IMR-90 (cell line): ENCODE measurements around the gene WNT7A. TPM values are rescaled to one million over a fixed set of nuclear protein-coding genes. Genes with fewer than 3 reads are reported as not detected.

Experiments used
- ATAC-seq: fragments of 200-7000 bp; cut with Tn5 transposase; 2 replicates; pipeline ENCODE4 v1.9.1; 2020; ENCODE audit warnings: low read depth, mild to moderate bottlenecking, moderate library complexity
- BruUV-seq: library from RNA; stranded (reverse); fragments of 400-500 nt; replicated peaks from 2 replicates; lab custom pipeline; 2021; lab: Mats Ljungman, UMichigan
- CTCF ChIA-PET: fragments of 300-600 bp; formaldehyde crosslinking; extraction: SDS; loops from one replicate; lab custom pipeline; 2021; ENCODE audit warnings: antibody characterized with exemption; lab: Yijun Ruan, JAX
- POLR2A ChIA-PET: fragments of 300-600 bp; sonication (Branson Sonifier 250); formaldehyde crosslinking; loops from one replicate; lab custom pipeline; 2022; ENCODE audit warnings: antibody characterized with exemption; ENCODE audit not compliant: unreplicated experiment; lab: Charles Lee
- DNase-seq: peaks from one replicate; pipeline ENCODE4 v3.0.0; 2013
- H2AFZ ChIP-seq: replicated peaks from 2 replicates; pipeline ENCODE3; 2013; ENCODE audit warnings: low read length, mild to moderate bottlenecking; ENCODE audit not compliant: poor library complexity
- H2AK5ac ChIP-seq: 2 replicates; pipeline ENCODE4 v1.6.1; 2013; ENCODE audit warnings: low read depth, low read length, inconsistent platforms
- H2AK9ac ChIP-seq: replicated peaks from 2 replicates; pipeline ENCODE3; 2013; ENCODE audit warnings: mild to moderate bottlenecking, low read depth, low read length, moderate library complexity; ENCODE audit not compliant: poor library complexity
- H2BK120ac ChIP-seq: 2 replicates; pipeline ENCODE4 v1.6.1; 2013; ENCODE audit warnings: low read depth, low read length, inconsistent platforms
- H2BK15ac ChIP-seq: 3 replicates; pipeline ENCODE4 v1.6.1; 2013; ENCODE audit warnings: low read depth, low read length, inconsistent platforms
- H2BK20ac ChIP-seq: 2 replicates; pipeline ENCODE4 v1.6.1; 2013; ENCODE audit warnings: low read depth, mild to moderate bottlenecking, inconsistent platforms, low read length, moderate library complexity
- H2BK5ac ChIP-seq: 2 replicates; pipeline ENCODE4 v1.6.1; 2013; ENCODE audit warnings: mild to moderate bottlenecking, low read depth, low read length, inconsistent platforms; ENCODE audit not compliant: poor library complexity, severe bottlenecking
- H3K14ac ChIP-seq: replicated peaks from 2 replicates; pipeline ENCODE4 v1.6.1; 2013; ENCODE audit warnings: low read depth, low read length, inconsistent platforms
- H3K18ac ChIP-seq: 2 replicates; pipeline ENCODE4 v1.6.1; 2013; ENCODE audit warnings: low read depth, low read length, control low read depth
- H3K23ac ChIP-seq: 2 replicates; pipeline ENCODE4 v1.6.1; 2013; ENCODE audit warnings: low read depth, low read length, inconsistent platforms
- H3K27ac ChIP-seq: 2 replicates; pipeline ENCODE4 v1.5.1; 2013; ENCODE audit warnings: mild to moderate bottlenecking, control low read depth, low read length; ENCODE audit not compliant: insufficient read depth
- H3K27me3 ChIP-seq: 2 replicates; pipeline ENCODE4 v1.6.1; 2013; ENCODE audit warnings: low read length; ENCODE audit not compliant: control insufficient read depth, insufficient read depth
- H3K36me3 ChIP-seq: 2 replicates; pipeline ENCODE4 v1.6.1; 2013; ENCODE audit warnings: low read length, mixed read lengths; ENCODE audit not compliant: control insufficient read depth, insufficient read depth
- H3K4ac ChIP-seq: 2 replicates; pipeline ENCODE4 v1.6.1; 2013; ENCODE audit warnings: low read depth, low read length, inconsistent platforms
- H3K4me1 ChIP-seq: 2 replicates; pipeline ENCODE4 v1.6.1; 2013; ENCODE audit warnings: low read length, mixed read lengths; ENCODE audit not compliant: control insufficient read depth, insufficient read depth
- H3K4me2 ChIP-seq: 2 replicates; pipeline ENCODE4 v1.6.1; 2013; ENCODE audit warnings: low read depth, mild to moderate bottlenecking, control low read depth, low read length, moderate library complexity
- H3K4me3 ChIP-seq: 2 replicates; pipeline ENCODE4 v1.5.1; 2013; ENCODE audit warnings: low read depth, mild to moderate bottlenecking, control low read depth, low read length, moderate library complexity; ENCODE audit not compliant: insufficient read depth
- H3K56ac ChIP-seq: 2 replicates; pipeline ENCODE4 v1.6.1; 2013; ENCODE audit warnings: low read length, inconsistent platforms; ENCODE audit not compliant: insufficient read depth; ENCODE audit errors: extremely low read depth
- H3K79me1 ChIP-seq, 2 experiments: 2 replicates each; pipeline ENCODE4 v1.6.1; 2013; ENCODE audit warnings: low read length in 2 of 2, inconsistent platforms in 1 of 2, low read depth in 1 of 2
- H3K9ac ChIP-seq: 2 replicates; pipeline ENCODE4 v1.6.1; 2013; ENCODE audit warnings: low read depth, low read length, control low read depth
- H3K9me1 ChIP-seq: 2 replicates; pipeline ENCODE4 v1.6.1; 2013; ENCODE audit warnings: low read length, inconsistent platforms; ENCODE audit not compliant: insufficient read depth
- H3K9me3 ChIP-seq: 2 replicates; pipeline ENCODE4 v1.6.1; 2013; ENCODE audit warnings: low read length; ENCODE audit not compliant: control insufficient read depth, insufficient read depth
- H4K20me1 ChIP-seq: 2 replicates; pipeline ENCODE4 v1.6.1; 2013; ENCODE audit warnings: low read length, inconsistent platforms; ENCODE audit not compliant: insufficient read depth
- H4K5ac ChIP-seq: 2 replicates; pipeline ENCODE4 v1.6.1; 2013; ENCODE audit warnings: mild to moderate bottlenecking, low read depth, low read length, control low read depth
- H4K8ac ChIP-seq, 2 experiments: 2 replicates each; pipeline ENCODE4 v1.6.1; 2013; ENCODE audit warnings: low read depth in 2 of 2, low read length in 2 of 2, control low read depth in 1 of 2, inconsistent platforms in 1 of 2
- H4K91ac ChIP-seq: 2 replicates; pipeline ENCODE4 v1.6.1; 2013; ENCODE audit warnings: low read depth, low read length, inconsistent platforms; ENCODE audit not compliant: insufficient read depth
- CEBPB ChIP-seq: IDR thresholded peaks from 2 replicates; pipeline ENCODE4 v1.6.1; 2012; ENCODE audit warnings: low read depth, low read length, improper control_type of control experiment
- CHD1 ChIP-seq: IDR thresholded peaks from 2 replicates; pipeline ENCODE4 v1.6.1; 2012; ENCODE audit warnings: low read depth, low read length, improper control_type of control experiment
- MAZ ChIP-seq: IDR thresholded peaks from 2 replicates; pipeline ENCODE4 v1.6.1; 2012; ENCODE audit warnings: low read depth, mild to moderate bottlenecking, low read length, improper control_type of control experiment, moderate library complexity, borderline replicate concordance
- MXI1 ChIP-seq: IDR thresholded peaks from 2 replicates; pipeline ENCODE4 v1.6.1; 2012; ENCODE audit warnings: low read depth, mild to moderate bottlenecking, low read length, moderate library complexity, borderline replicate concordance
- POLR2A ChIP-seq: IDR thresholded peaks from 2 replicates; pipeline ENCODE4 v1.6.1; 2012; ENCODE audit warnings: mild to moderate bottlenecking, low read depth, low read length
- RAD21 ChIP-seq: IDR thresholded peaks from 2 replicates; pipeline ENCODE4 v1.6.1; 2012; ENCODE audit warnings: low read length, improper control_type of control experiment
- RCOR1 ChIP-seq: IDR thresholded peaks from 2 replicates; pipeline ENCODE4 v1.6.1; 2012; ENCODE audit warnings: mild to moderate bottlenecking, low read length, improper control_type of control experiment; ENCODE audit not compliant: insufficient replicate concordance
- RFX5 ChIP-seq: IDR thresholded peaks from 2 replicates; pipeline ENCODE4 v1.8.0; 2012; ENCODE audit warnings: low read depth, mild to moderate bottlenecking, low read length, moderate library complexity
- SMC3 ChIP-seq: fragments of 150-350 bp; IDR thresholded peaks from 2 replicates; pipeline ENCODE4 v1.6.1; 2016; ENCODE audit warnings: low read depth, mild to moderate bottlenecking, antibody characterized with exemption, low read length, moderate library complexity
- USF2 ChIP-seq: fragments of 150-350 bp; IDR thresholded peaks from 2 replicates; pipeline ENCODE4 v1.6.1; 2017; ENCODE audit warnings: mild to moderate bottlenecking, antibody characterized with exemption, low read length, low read depth
- dilution Hi-C: fragments of 300-500 bp; cut with HindIII; formaldehyde crosslinking; loops from one replicate; pipeline ENCODE4 v1.14.3; 2018; ENCODE audit warnings: low sequenced_read_pairs; ENCODE audit not compliant: unreplicated experiment
- in situ Hi-C: fragments of 300-500 bp; cut with MboI; formaldehyde crosslinking; loops from 3 replicates; pipeline ENCODE4 v1.14.3; 2019; ENCODE audit warnings: low sequenced_read_pairs, inconsistent platforms, mixed read lengths
- intact Hi-C: fragments of 100-400 bp; cut with micrococcal nuclease; formaldehyde crosslinking; loops from 2 replicates; pipeline ENCODE4 v1.10.0; 2022
- polyA plus RNA-seq, 3 experiments: library from polyadenylated mRNA; depleted of rRNA; stranded (reverse); fragments of >200 nt; gene quantifications; 2 replicates each; pipeline ENCODE4 v1.2.3, GENCODE V29; 2012; ENCODE audit warnings: low replicate concordance in 1 of 3
- total RNA-seq: library from RNA; depleted of rRNA; stranded (reverse); fragments of >200 nt; gene quantifications from 2 replicates; pipeline ENCODE4 v1.2.3, GENCODE V29; 2012

The WNT7A gene
- total and polyA plus RNA-seq, 2 of the 4 experiments (the other 2 are of a cell fraction), result not detected

DNA sequence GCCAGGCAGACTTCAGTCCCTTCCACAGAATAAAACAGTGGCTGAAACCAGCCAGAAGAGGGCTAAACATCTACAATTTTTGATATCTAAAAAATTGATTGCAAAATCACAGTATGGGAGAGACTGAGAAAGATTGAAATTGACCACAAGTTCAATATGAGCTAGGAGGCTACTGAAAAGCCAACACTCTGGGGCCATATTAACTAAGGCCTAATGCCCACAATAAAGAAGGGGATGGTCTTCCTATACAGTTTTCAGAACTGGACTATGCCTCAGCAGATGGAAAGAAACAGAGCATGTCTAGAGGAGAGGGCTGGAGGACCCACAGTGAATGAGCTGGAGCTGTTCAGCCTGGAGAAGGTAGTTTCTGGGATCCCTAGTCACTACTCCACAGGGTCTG lies 53.2 kb downstream of the WNT7A start:
- ATAC-seq, result no peak
- no peak for TF ChIP-seq MXI1
- TF ChIP-seq RCOR1, result no peak
- no peak for TF ChIP-seq RAD21
- TF ChIP-seq CEBPB, result no peak
- no peak for TF ChIP-seq POLR2A
- no peak for TF ChIP-seq SMC3
- TF ChIP-seq RFX5, result no peak
- no peak for TF ChIP-seq CHD1
- TF ChIP-seq MAZ, result no peak
- TF ChIP-seq USF2, result no peak
- Histone ChIP-seq H4K20me1 (no peaks in the 10 kb centered on the region), H3K4me3 (no peak overlapping the region), H4K8ac (no peak overlapping the region), H2AK5ac (no peak overlapping the region), H4K91ac (no peak overlapping the region), H3K9ac (no peak overlapping the region), H3K56ac (no peak overlapping the region), H3K9me3 (peaks cover 3% of the 10 kb centered on the region; the same call in 1 of the 2 replicates), H3K18ac (no peak overlapping the region), H2BK15ac (no peak overlapping the region), H2BK5ac (no peak overlapping the region), H2AFZ (no peak overlapping the region), H2AK9ac (no peak overlapping the region), H3K4ac (no peak overlapping the region), H3K14ac (no peak overlapping the region), H3K36me3 (no peaks in the 10 kb centered on the region), H2BK20ac (no peak overlapping the region), H3K9me1 (no peaks in the 10 kb centered on the region), H3K4me2 (no peak overlapping the region), H3K4me1 (no peaks in the 10 kb centered on the region), H3K27ac (no peak overlapping the region), H3K27me3 (no peaks in the 10 kb centered on the region), H4K5ac (no peak overlapping the region), H3K23ac (no peak overlapping the region), H2BK120ac (no peak overlapping the region), H3K79me1 (no peaks in the 10 kb centered on the region)
- POLR2A ChIA-PET, result no interaction called here
- CTCF ChIA-PET, result no interaction called here
- in situ Hi-C loops (no loop called here), intact Hi-C loops (no loop called here), dilution Hi-C loops (no loop called here)
- DNase-seq, result no peak
- BruUV-seq, result no TSS peak
